Measurements from ENCODE around the gene TRAF7. TPM values are rescaled to one million over a fixed set of nuclear protein-coding genes. Genes with fewer than 3 reads are reported as not detected.
A peak's percentile ranks its signal among the peaks of the same experiment; 100 is the strongest.

TRAF7 gene
- total RNA-seq, 2 donors from 2014 or later: 102 to 131 TPM

- DNase-seq: peak; percentile 68
- peak overlapping the region; percentile 51 to 78 for H3K9ac ChIP-seq (ENCODE audit: low read depth in 2 of 2, low read length in 2 of 2)
- no peak overlapping the region for H3K27ac ChIP-seq
Measured at GRCh38 chr16:2150418-2151187, 5.0 kb upstream of the TRAF7 start.

GRCh38 chr16:2151188-2152091, 4.1 kb upstream of the TRAF7 start:
- peak overlapping the region; percentile 51 to 78 for H3K9ac ChIP-seq (ENCODE audit: low read depth in 2 of 2, low read length in 2 of 2)
- peaks cover 45% of the 10 kb centered on the region for H3K4me1 ChIP-seq
- DNase-seq: no peak
- H3K36me3 ChIP-seq: no peaks in the 10 kb centered on the region
- H3K27ac ChIP-seq: no peak overlapping the region
- no peak for TF ChIP-seq CTCF (IDR thresholded peaks at IDR 0.05)
- no peaks in the 10 kb centered on the region for H3K27me3 ChIP-seq
- H3K4me3 ChIP-seq: no peak overlapping the region
- intact Hi-C loops (cut with DNase I): no loop called here
- H3K9me3 ChIP-seq: no peaks in the 10 kb centered on the region

More at GRCh38 chr16:2150418-2151187, 5.0 kb upstream of the TRAF7 start:
- Histone ChIP-seq H3K4me1 (peaks cover 44% of the 10 kb centered on the region), H3K9me3 (no peaks in the 10 kb centered on the region), H3K27me3 (no peaks in the 10 kb centered on the region), H3K36me3 (no peaks in the 10 kb centered on the region), H3K4me3 (no peak overlapping the region)
- TF ChIP-seq CTCF (IDR thresholded peaks at IDR 0.05): no peak
- intact Hi-C loops (cut with DNase I): no loop called here

GRCh38 chr16:2152695-2153506, 2.7 kb upstream of the TRAF7 start:
- Histone ChIP-seq H3K27ac (peak overlapping the region; percentile 67), H3K4me3 (peak overlapping the region; percentile 76), H3K9me3 (no peaks in the 10 kb centered on the region), H3K4me1 (peaks cover 55% of the 10 kb centered on the region), H3K9ac (ENCODE audit: low read depth in 2 of 2, low read length in 2 of 2) (peak overlapping the region; percentile 67 to 100), H3K36me3 (no peaks in the 10 kb centered on the region), H3K27me3 (no peaks in the 10 kb centered on the region)
- DNase-seq: peak; percentile 58
- TF ChIP-seq CTCF (IDR thresholded peaks at IDR 0.05): no peak
- intact Hi-C loops (cut with DNase I): no loop called here

GRCh38 chr16:2154533-2155090, 970 bp upstream of the TRAF7 start:
- TF ChIP-seq CTCF (IDR thresholded peaks at IDR 0.05): no peak
- intact Hi-C loops (cut with DNase I): no loop called here
- Histone ChIP-seq H3K9ac (ENCODE audit: low read depth in 2 of 2, low read length in 2 of 2) (peak overlapping the region; percentile 67 to 100), H3K9me3 (no peaks in the 10 kb centered on the region), H3K27me3 (no peaks in the 10 kb centered on the region), H3K36me3 (no peaks in the 10 kb centered on the region), H3K4me1 (peaks cover 60% of the 10 kb centered on the region), H3K4me3 (peak overlapping the region; percentile 76), H3K27ac (peak overlapping the region; percentile 67)
- peak; percentile 39 for DNase-seq

Data from colonic mucosa (tissue), 4 donors.